ENCODE data around the gene EHD2. TPM values are rescaled to one million over a fixed set of nuclear protein-coding genes. Genes with fewer than 3 reads are reported as not detected.

The EHD2 gene
- total and polyA plus RNA-seq, 2 donors from 2014 or later = 19.4 to 105 TPM

- H3K36me3 ChIP-seq (ENCODE audit: control insufficient read depth in 2 of 3, insufficient read depth in 3 of 3, low read length in 3 of 3) = no peaks in the 10 kb centered on the region
- intact Hi-C loops (cut with DNase I) = no loop called here
These were observed 17.3 kb downstream of the EHD2 start for GRCh38 chr19:47730521-47730889.

DNA sequence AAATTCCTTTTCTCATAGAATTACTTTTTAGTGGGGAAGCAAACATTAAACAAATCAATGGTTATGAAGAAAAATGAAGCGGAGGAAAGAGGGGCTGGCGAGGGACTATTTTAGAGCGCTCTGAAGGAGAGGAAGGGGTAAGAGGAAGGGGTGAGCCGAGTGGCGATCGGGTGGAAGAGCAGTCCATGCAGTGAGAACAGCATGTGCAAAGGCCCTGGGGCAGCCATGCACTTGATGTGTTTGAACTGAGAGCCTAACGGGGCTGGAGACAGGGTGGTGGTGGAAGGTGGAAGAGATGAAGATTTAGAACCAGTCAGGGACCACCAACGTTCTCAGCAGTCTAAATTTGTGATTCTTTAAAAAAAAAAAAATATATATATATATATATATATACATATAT, 17.7 kb downstream of the EHD2 start:
- no peak for TF ChIP-seq CTCF (IDR thresholded peaks at IDR 0.05; ENCODE audit: borderline replicate concordance, extremely low read depth, insufficient read depth)
- Histone ChIP-seq H3K4me3 (ENCODE audit: low read length in 3 of 3) (no peak overlapping the region), H3K27me3 (ENCODE audit: control insufficient read depth, insufficient read depth, low read length) (no peaks in the 10 kb centered on the region), H3K36me3 (ENCODE audit: control insufficient read depth in 2 of 3, insufficient read depth in 3 of 3, low read length in 3 of 3) (no peaks in the 10 kb centered on the region), H3K9ac (ENCODE audit: low read length in 3 of 3) (no peak overlapping the region), H3K9me3 (ENCODE audit: control insufficient read depth in 2 of 3, insufficient read depth in 1 of 3, low read length in 3 of 3) (no peaks in the 10 kb centered on the region), H3K4me1 (ENCODE audit: control insufficient read depth in 2 of 3, insufficient read depth in 2 of 3, low read depth in 1 of 3, low read length in 3 of 3) (peaks cover 0 to 2% (median 0%) of the 10 kb centered on the region in 3 donors), H3K27ac (ENCODE audit: low read depth in 2 of 2, low read length in 2 of 2) (no peak overlapping the region)
- intact Hi-C loops (cut with DNase I) = no loop called here
- DNase-seq (no peak), FAIRE-seq (no peak)

More at GRCh38 chr19:47730521-47730889, 17.3 kb downstream of the EHD2 start:
- no peak overlapping the region for H3K9ac ChIP-seq (ENCODE audit: low read length in 3 of 3)
- no peak for DNase-seq
- FAIRE-seq = no peak
- no peaks in the 10 kb centered on the region for H3K27me3 ChIP-seq (ENCODE audit: control insufficient read depth, insufficient read depth, low read length)
- TF ChIP-seq CTCF (IDR thresholded peaks at IDR 0.05; ENCODE audit: borderline replicate concordance, extremely low read depth, insufficient read depth) = no peak
- H3K4me1 ChIP-seq (ENCODE audit: control insufficient read depth in 2 of 3, insufficient read depth in 2 of 3, low read depth in 1 of 3, low read length in 3 of 3) = peaks cover 0 to 2% (median 0%) of the 10 kb centered on the region in 3 donors
- no peaks in the 10 kb centered on the region for H3K9me3 ChIP-seq (ENCODE audit: control insufficient read depth in 2 of 3, insufficient read depth in 1 of 3, low read length in 3 of 3)
- H3K4me3 ChIP-seq (ENCODE audit: low read length in 3 of 3) = no peak overlapping the region
- no peak overlapping the region for H3K27ac ChIP-seq (ENCODE audit: low read depth in 2 of 2, low read length in 2 of 2)

GRCh38 chr19:47735131-47735530, 21.9 kb downstream of the EHD2 start:
- H3K9ac ChIP-seq (ENCODE audit: low read length in 3 of 3) = no peak overlapping the region
- FAIRE-seq (no peak), DNase-seq (no peak)
- no peaks in the 10 kb centered on the region for H3K4me1 ChIP-seq (ENCODE audit: control insufficient read depth in 2 of 3, insufficient read depth in 2 of 3, low read depth in 1 of 3, low read length in 3 of 3)
- H3K36me3 ChIP-seq (ENCODE audit: control insufficient read depth in 2 of 3, insufficient read depth in 3 of 3, low read length in 3 of 3) = no peaks in the 10 kb centered on the region
- H3K4me3 ChIP-seq (ENCODE audit: low read length in 3 of 3) = no peak overlapping the region
- TF ChIP-seq CTCF (IDR thresholded peaks at IDR 0.05; ENCODE audit: borderline replicate concordance, extremely low read depth, insufficient read depth) = no peak
- no peak overlapping the region for H3K27ac ChIP-seq (ENCODE audit: low read depth in 2 of 2, low read length in 2 of 2)
- H3K9me3 ChIP-seq (ENCODE audit: control insufficient read depth in 2 of 3, insufficient read depth in 1 of 3, low read length in 3 of 3) = no peaks in the 10 kb centered on the region
- H3K27me3 ChIP-seq (ENCODE audit: control insufficient read depth, insufficient read depth, low read length) = no peaks in the 10 kb centered on the region
- intact Hi-C loops (cut with DNase I) = no loop called here

DNA sequence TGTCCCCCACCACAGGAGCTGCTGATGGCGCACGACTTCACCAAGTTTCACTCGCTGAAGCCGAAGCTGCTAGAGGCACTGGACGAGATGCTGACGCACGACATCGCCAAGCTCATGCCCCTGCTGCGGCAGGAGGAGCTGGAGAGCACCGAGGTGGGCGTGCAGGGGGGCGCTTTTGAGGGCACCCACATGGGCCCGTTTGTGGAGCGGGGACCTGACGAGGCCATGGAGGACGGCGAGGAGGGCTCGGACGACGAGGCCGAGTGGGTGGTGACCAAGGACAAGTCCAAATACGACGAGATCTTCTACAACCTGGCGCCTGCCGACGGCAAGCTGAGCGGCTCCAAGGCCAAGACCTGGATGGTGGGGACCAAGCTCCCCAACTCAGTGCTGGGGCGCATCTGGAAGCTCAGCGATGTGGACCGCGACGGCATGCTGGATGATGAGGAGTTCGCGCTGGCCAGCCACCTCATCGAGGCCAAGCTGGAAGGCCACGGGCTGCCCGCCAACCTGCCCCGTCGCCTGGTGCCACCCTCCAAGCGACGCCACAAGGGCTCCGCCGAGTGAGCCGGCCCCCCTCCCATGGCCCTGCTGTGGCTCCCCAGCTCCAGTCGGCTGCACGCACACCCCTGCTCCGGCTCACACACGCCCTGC, 27.8 kb downstream of the EHD2 start:
- DNase-seq = no peak

More for the DNA sequence above, 27.8 kb downstream of the EHD2 start:
- Histone ChIP-seq H3K27me3 (ENCODE audit: control insufficient read depth, insufficient read depth, low read length) (no peaks in the 10 kb centered on the region), H3K9me3 (ENCODE audit: control insufficient read depth in 2 of 3, insufficient read depth in 1 of 3, low read length in 3 of 3) (no peaks in the 10 kb centered on the region), H3K27ac (ENCODE audit: low read depth in 2 of 2, low read length in 2 of 2) (no peak overlapping the region), H3K36me3 (ENCODE audit: control insufficient read depth in 2 of 3, insufficient read depth in 3 of 3, low read length in 3 of 3) (no peaks in the 10 kb centered on the region), H3K9ac (ENCODE audit: low read length in 3 of 3) (no peak overlapping the region), H3K4me3 (ENCODE audit: low read length in 3 of 3) (no peak overlapping the region), H3K4me1 (ENCODE audit: control insufficient read depth in 2 of 3, insufficient read depth in 2 of 3, low read depth in 1 of 3, low read length in 3 of 3) (peaks cover 0 to 14% (median 8%) of the 10 kb centered on the region in 3 donors)
- intact Hi-C loops (cut with DNase I) = no loop called here
- no peak for FAIRE-seq
- no peak for TF ChIP-seq CTCF (IDR thresholded peaks at IDR 0.05; ENCODE audit: borderline replicate concordance, extremely low read depth, insufficient read depth)

Measured in kidney (tissue), 14 donors.